Testis (tissue), 2 donors: ENCODE measurements around the gene DENND1A.

Experiments used
- POLR2A ChIP-seq: fragments of 450-650 bp; IDR thresholded peaks from one replicate; pipeline ENCODE4 v1.6.1; 2017; ENCODE audit warnings: antibody characterized with exemption, mild to moderate bottlenecking, moderate library complexity
- TF ChIP-seq, protein P1 (sequence below), 3 experiments: fragments of 450-650 bp in 2 of 3; fragments of 200-600 bp in 1 of 3; sonication (generic) in 1 of 3; IDR thresholded peaks; one replicate each; pipeline ENCODE4 v1.5.1; 2016 to 2019; ENCODE audit warnings: antibody characterized with exemption in 3 of 3, mild to moderate bottlenecking in 2 of 3, moderate library complexity in 1 of 3

DNA sequence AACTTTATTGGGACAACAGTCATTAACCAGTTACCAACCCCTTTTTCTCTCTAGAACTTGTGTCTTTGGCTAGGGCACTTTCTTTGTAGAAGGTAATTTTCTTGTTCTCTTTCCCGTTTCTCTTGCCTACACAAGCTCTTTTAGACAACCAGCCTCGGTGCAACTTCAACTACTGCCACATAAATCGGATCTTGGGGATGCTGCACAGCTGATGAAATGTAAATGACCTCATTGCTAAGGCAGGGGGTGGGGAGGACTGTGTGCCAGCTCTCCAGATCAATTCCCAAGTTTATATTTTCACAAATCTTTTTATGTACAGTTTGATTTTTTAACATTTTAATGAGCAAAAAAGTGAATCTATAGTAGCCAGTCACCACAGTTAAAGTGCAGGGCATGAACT, 157.6 kb downstream of the DENND1A start:
- TF ChIP-seq, protein P1, sequence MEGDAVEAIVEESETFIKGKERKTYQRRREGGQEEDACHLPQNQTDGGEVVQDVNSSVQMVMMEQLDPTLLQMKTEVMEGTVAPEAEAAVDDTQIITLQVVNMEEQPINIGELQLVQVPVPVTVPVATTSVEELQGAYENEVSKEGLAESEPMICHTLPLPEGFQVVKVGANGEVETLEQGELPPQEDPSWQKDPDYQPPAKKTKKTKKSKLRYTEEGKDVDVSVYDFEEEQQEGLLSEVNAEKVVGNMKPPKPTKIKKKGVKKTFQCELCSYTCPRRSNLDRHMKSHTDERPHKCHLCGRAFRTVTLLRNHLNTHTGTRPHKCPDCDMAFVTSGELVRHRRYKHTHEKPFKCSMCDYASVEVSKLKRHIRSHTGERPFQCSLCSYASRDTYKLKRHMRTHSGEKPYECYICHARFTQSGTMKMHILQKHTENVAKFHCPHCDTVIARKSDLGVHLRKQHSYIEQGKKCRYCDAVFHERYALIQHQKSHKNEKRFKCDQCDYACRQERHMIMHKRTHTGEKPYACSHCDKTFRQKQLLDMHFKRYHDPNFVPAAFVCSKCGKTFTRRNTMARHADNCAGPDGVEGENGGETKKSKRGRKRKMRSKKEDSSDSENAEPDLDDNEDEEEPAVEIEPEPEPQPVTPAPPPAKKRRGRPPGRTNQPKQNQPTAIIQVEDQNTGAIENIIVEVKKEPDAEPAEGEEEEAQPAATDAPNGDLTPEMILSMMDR (IDR thresholded peaks at IDR 0.05) = no peak
- TF ChIP-seq POLR2A = no peak
